ENCODE measurements around the gene ZFAND3.
A peak's percentile ranks its signal among the peaks of the same experiment; 100 is the strongest.

Gene ZFAND3

DNA sequence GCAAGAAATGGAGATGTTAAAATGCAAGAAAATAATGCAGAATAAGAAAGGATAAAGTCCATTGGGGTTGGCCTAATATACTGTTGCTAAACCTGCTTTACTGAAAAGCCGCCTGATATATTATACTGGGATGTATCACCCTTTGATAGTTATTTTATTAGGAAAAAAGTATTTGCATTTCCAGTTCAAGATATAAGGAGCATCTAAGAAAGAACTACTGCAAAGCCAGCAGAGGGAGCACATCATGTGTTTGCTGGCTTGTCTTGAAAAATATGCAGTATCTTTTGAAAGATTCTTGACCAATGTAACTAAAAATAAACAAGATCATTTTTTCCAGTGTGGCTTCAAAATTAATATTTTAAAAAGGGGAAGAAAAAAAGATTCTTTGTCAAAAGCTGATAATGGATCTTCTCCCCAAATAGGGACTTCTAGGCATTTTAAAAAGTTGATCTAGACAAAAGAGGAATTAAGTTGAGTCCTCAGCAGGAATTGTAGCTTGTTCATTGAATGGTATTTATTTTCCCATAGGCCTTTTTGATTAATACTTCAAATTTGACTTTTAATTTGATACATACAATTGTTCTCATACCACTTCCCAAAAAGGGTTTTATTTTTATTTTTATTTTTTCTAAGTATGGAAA, 214.9 kb downstream of the ZFAND3 start:
- Histone ChIP-seq H4K8ac (ENCODE audit: low read depth, low read length) (no peak overlapping the region), H4K5ac (ENCODE audit: low read length) (no peak overlapping the region), H3K27ac (ENCODE audit: low read depth, low read length) (no peak overlapping the region), H3K23ac (ENCODE audit: low read length) (no peak overlapping the region), H3K79me2 (ENCODE audit: control insufficient read depth, insufficient read depth, low read length) (no peaks in the 10 kb centered on the region), H2BK5ac (ENCODE audit: low read length) (no peak overlapping the region), H2BK15ac (replicated peaks; ENCODE audit: low read depth) (no peak overlapping the region), H3K18ac (ENCODE audit: low read length) (no peak overlapping the region), H3K27me3 (ENCODE audit: insufficient read depth, low read length, poor library complexity) (no peaks in the 10 kb centered on the region), H3K36me3 (ENCODE audit: control insufficient read depth, insufficient read depth, low read length) (no peaks in the 10 kb centered on the region), H3K4me2 (ENCODE audit: low read length) (no peak overlapping the region), H3K56ac (ENCODE audit: low read length) (no peak overlapping the region), H3K9ac (ENCODE audit: low read length) (no peak overlapping the region), H3K4ac (ENCODE audit: low read depth, low read length) (no peak overlapping the region), H2AK5ac (ENCODE audit: low read length) (no peak overlapping the region), H3K4me3 (ENCODE audit: low read length) (no peak overlapping the region), H3K79me1 (ENCODE audit: low read length) (peaks cover 6% of the 10 kb centered on the region), H2BK120ac (ENCODE audit: low read depth, low read length) (no peak overlapping the region), H3K4me1 (ENCODE audit: control insufficient read depth, low read depth, low read length) (no peaks in the 10 kb centered on the region)
- DNase-seq, result peak; percentile 51
- no CpG with 5 or more reads among the region's 1 CpG for WGBS (ENCODE audit: extremely low coverage, insufficient coverage, low lambda C conversion rate)

DNA sequence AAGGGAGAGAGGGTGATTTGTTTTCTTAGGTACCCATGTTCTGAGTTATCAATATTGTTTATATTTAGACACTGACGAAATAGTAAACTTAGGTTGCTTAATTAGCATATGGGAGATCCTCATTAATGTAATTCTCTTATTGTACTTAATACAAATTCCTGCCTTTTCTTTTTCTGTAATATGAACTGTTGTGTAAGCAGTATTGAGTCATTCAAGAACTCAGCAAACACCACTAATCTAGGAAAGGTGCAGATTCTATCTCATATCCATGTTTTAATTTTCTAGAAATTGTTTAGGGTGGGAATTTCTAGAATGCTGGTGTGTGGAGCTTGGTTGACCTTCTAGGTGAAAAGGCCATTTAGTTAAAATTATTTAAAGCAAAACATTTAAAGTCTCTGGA, 216.0 kb downstream of the ZFAND3 start:
- Histone ChIP-seq H3K4me2 (ENCODE audit: low read length) (no peak overlapping the region), H3K36me3 (ENCODE audit: control insufficient read depth, insufficient read depth, low read length) (no peaks in the 10 kb centered on the region), H2AK5ac (ENCODE audit: low read length) (no peak overlapping the region), H4K5ac (ENCODE audit: low read length) (no peak overlapping the region), H3K4me3 (ENCODE audit: low read length) (no peak overlapping the region), H3K18ac (ENCODE audit: low read length) (no peak overlapping the region), H3K27ac (ENCODE audit: low read depth, low read length) (no peak overlapping the region), H2BK15ac (replicated peaks; ENCODE audit: low read depth) (no peak overlapping the region), H3K79me1 (ENCODE audit: low read length) (peaks cover 6% of the 10 kb centered on the region), H2BK120ac (ENCODE audit: low read depth, low read length) (no peak overlapping the region), H3K9ac (ENCODE audit: low read length) (no peak overlapping the region), H3K23ac (ENCODE audit: low read length) (no peak overlapping the region), H2BK5ac (ENCODE audit: low read length) (no peak overlapping the region), H3K27me3 (ENCODE audit: insufficient read depth, low read length, poor library complexity) (no peaks in the 10 kb centered on the region), H3K56ac (ENCODE audit: low read length) (no peak overlapping the region), H3K4me1 (ENCODE audit: control insufficient read depth, low read depth, low read length) (no peaks in the 10 kb centered on the region), H3K79me2 (ENCODE audit: control insufficient read depth, insufficient read depth, low read length) (no peaks in the 10 kb centered on the region), H3K4ac (ENCODE audit: low read depth, low read length) (no peak overlapping the region), H4K8ac (ENCODE audit: low read depth, low read length) (no peak overlapping the region)
- DNase-seq, result no peak
- WGBS (ENCODE audit: extremely low coverage, insufficient coverage, low lambda C conversion rate), result no CpG with 5 or more reads among the region's 1 CpG

DNA sequence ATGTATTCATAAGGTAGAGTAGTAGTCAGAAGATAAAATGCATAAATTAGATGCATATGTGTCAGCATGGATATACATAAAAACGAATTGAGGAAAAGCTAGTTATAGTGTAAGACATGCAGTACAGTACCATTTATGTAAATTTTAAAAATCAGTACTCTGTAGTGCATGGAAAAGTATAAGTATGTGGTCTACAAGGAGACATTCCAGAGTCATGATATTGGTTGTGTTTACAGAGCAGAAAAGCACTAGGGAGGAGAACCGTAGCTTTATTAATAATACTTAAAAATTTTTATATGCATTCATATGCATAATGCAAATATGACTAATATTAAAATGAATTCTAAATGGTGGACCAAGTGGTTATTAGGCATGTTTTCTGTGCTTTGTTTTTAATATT, 220.0 kb downstream of the ZFAND3 start:
- no CpG with 5 or more reads among the region's 2 CpGs for WGBS (ENCODE audit: extremely low coverage, insufficient coverage, low lambda C conversion rate)
- Histone ChIP-seq H3K18ac (ENCODE audit: low read length) (no peak overlapping the region), H3K36me3 (ENCODE audit: control insufficient read depth, insufficient read depth, low read length) (no peaks in the 10 kb centered on the region), H3K27me3 (ENCODE audit: insufficient read depth, low read length, poor library complexity) (no peaks in the 10 kb centered on the region), H2AK5ac (ENCODE audit: low read length) (no peak overlapping the region), H3K4me2 (ENCODE audit: low read length) (no peak overlapping the region), H2BK15ac (replicated peaks; ENCODE audit: low read depth) (no peak overlapping the region), H3K23ac (ENCODE audit: low read length) (no peak overlapping the region), H3K27ac (ENCODE audit: low read depth, low read length) (no peak overlapping the region), H3K79me1 (ENCODE audit: low read length) (peaks cover 5% of the 10 kb centered on the region), H4K5ac (ENCODE audit: low read length) (no peak overlapping the region), H2BK120ac (ENCODE audit: low read depth, low read length) (no peak overlapping the region), H2BK5ac (ENCODE audit: low read length) (no peak overlapping the region), H3K56ac (ENCODE audit: low read length) (no peak overlapping the region), H4K8ac (ENCODE audit: low read depth, low read length) (no peak overlapping the region), H3K4me1 (ENCODE audit: control insufficient read depth, low read depth, low read length) (no peaks in the 10 kb centered on the region), H3K4ac (ENCODE audit: low read depth, low read length) (no peak overlapping the region), H3K4me3 (ENCODE audit: low read length) (no peak overlapping the region), H3K79me2 (ENCODE audit: control insufficient read depth, insufficient read depth, low read length) (no peaks in the 10 kb centered on the region), H3K9ac (ENCODE audit: low read length) (no peak overlapping the region)
- DNase-seq, result no peak

DNA sequence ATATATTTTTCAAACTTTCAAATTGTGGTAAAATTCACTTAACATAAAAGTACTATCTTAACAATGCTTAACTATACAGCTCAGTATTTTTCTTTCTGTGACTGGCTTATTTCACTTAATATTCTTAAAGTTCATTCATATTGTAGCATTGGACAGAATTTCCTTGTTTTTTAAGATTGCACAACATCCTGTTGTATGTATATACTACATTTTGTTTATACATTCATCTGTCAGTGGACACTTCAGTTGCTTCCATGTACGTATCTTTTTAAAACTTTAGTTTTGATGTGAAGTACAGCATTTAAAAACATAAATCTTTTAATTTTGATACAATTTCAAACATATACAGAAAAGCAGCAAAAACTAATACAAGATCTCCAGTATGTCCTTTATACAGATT, 220.7 kb downstream of the ZFAND3 start:
- no peak for DNase-seq
- Histone ChIP-seq H3K4me2 (ENCODE audit: low read length) (no peak overlapping the region), H3K4me3 (ENCODE audit: low read length) (no peak overlapping the region), H3K27ac (ENCODE audit: low read depth, low read length) (no peak overlapping the region), H3K18ac (ENCODE audit: low read length) (no peak overlapping the region), H3K56ac (ENCODE audit: low read length) (no peak overlapping the region), H3K27me3 (ENCODE audit: insufficient read depth, low read length, poor library complexity) (no peaks in the 10 kb centered on the region), H2BK120ac (ENCODE audit: low read depth, low read length) (no peak overlapping the region), H4K5ac (ENCODE audit: low read length) (no peak overlapping the region), H3K4me1 (ENCODE audit: control insufficient read depth, low read depth, low read length) (no peaks in the 10 kb centered on the region), H4K8ac (ENCODE audit: low read depth, low read length) (no peak overlapping the region), H3K36me3 (ENCODE audit: control insufficient read depth, insufficient read depth, low read length) (no peaks in the 10 kb centered on the region), H3K4ac (ENCODE audit: low read depth, low read length) (no peak overlapping the region), H3K9ac (ENCODE audit: low read length) (no peak overlapping the region), H2AK5ac (ENCODE audit: low read length) (no peak overlapping the region), H2BK5ac (ENCODE audit: low read length) (no peak overlapping the region), H3K79me2 (ENCODE audit: control insufficient read depth, insufficient read depth, low read length) (no peaks in the 10 kb centered on the region), H3K79me1 (ENCODE audit: low read length) (peaks cover 5% of the 10 kb centered on the region), H3K23ac (ENCODE audit: low read length) (no peak overlapping the region), H2BK15ac (replicated peaks; ENCODE audit: low read depth) (no peak overlapping the region)
- no CpG with 5 or more reads among the region's 1 CpG for WGBS (ENCODE audit: extremely low coverage, insufficient coverage, low lambda C conversion rate)

DNA sequence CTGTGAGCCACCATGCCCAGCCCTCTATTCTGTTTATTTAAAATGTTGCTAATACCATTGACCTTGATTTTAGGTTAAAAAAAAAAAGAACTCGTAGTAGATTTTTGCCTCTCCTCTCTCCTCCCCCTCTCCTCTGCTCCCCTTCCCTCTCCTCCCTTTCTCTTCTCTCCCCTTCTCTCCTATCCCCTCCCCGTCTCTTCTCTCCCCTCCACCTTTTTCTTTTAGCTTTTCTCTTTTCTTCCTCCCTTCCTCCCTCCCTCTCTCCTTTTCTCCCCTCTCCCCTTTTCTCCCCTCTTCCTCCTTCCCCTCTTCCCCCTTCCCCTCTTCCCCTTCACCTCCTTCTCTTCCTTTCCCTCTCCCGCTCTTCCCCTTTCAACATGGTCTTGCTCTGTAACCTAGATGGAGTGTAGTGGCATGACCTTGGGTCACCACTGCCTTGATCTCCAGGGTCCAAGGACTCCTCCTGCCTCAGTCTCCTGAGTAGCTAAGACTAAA, 223.8 kb downstream of the ZFAND3 start:
- Histone ChIP-seq H2AK5ac (ENCODE audit: low read length) (no peak overlapping the region), H3K27me3 (ENCODE audit: insufficient read depth, low read length, poor library complexity) (no peaks in the 10 kb centered on the region), H2BK15ac (replicated peaks; ENCODE audit: low read depth) (no peak overlapping the region), H3K18ac (ENCODE audit: low read length) (no peak overlapping the region), H3K4me1 (ENCODE audit: control insufficient read depth, low read depth, low read length) (no peaks in the 10 kb centered on the region), H2BK120ac (ENCODE audit: low read depth, low read length) (no peak overlapping the region), H3K79me1 (ENCODE audit: low read length) (no peaks in the 10 kb centered on the region), H3K79me2 (ENCODE audit: control insufficient read depth, insufficient read depth, low read length) (no peaks in the 10 kb centered on the region), H2BK5ac (ENCODE audit: low read length) (no peak overlapping the region), H3K27ac (ENCODE audit: low read depth, low read length) (no peak overlapping the region), H3K4me3 (ENCODE audit: low read length) (no peak overlapping the region), H3K56ac (ENCODE audit: low read length) (no peak overlapping the region), H3K4ac (ENCODE audit: low read depth, low read length) (no peak overlapping the region), H4K8ac (ENCODE audit: low read depth, low read length) (no peak overlapping the region), H3K36me3 (ENCODE audit: control insufficient read depth, insufficient read depth, low read length) (no peaks in the 10 kb centered on the region), H3K4me2 (ENCODE audit: low read length) (no peak overlapping the region), H3K23ac (ENCODE audit: low read length) (no peak overlapping the region), H3K9ac (ENCODE audit: low read length) (no peak overlapping the region), H4K5ac (ENCODE audit: low read length) (no peak overlapping the region)
- WGBS (ENCODE audit: extremely low coverage, insufficient coverage, low lambda C conversion rate), result no CpG with 5 or more reads among the region's 3 CpGs
- no peak for DNase-seq

DNA sequence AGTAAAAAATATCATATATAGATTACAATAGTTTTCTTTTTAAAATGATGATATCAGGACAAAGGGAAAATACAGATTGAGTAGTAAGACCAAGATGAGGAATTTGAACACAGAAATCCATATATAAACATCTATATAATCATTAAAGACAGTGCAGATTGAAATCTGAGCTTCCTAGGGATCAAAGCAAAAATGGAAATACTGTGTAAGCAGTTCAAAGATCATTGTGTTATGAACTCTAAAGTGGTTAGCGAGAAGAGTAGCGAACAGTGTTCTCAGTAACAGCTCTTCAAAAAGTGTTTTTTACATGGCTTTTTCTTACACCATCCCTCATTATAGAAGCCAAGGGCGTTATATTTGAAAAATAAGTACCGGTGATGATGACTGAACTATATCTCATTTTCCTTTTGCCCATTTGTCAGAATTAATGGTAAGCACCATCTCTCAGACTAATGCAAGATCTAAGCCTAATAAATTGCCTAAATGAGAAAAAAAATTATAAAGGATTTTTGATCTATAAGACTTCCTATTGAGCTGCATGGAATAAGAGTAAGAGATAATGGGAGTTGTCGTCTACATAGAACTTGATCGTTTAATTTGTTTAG, 226.3 kb downstream of the ZFAND3 start:
- no peak overlapping the region for H3K4me2 ChIP-seq (ENCODE audit: low read length)
- no peak overlapping the region for H3K9ac ChIP-seq (ENCODE audit: low read length)
- H2BK15ac ChIP-seq (replicated peaks; ENCODE audit: low read depth), result no peak overlapping the region
- DNase-seq, result no peak
- no peak overlapping the region for H4K8ac ChIP-seq (ENCODE audit: low read depth, low read length)
- H3K4me3 ChIP-seq (ENCODE audit: low read length), result no peak overlapping the region
- H3K4me1 ChIP-seq (ENCODE audit: control insufficient read depth, low read depth, low read length), result no peaks in the 10 kb centered on the region
- H4K5ac ChIP-seq (ENCODE audit: low read length), result no peak overlapping the region
- H3K4ac ChIP-seq (ENCODE audit: low read depth, low read length), result no peak overlapping the region
- H3K56ac ChIP-seq (ENCODE audit: low read length), result no peak overlapping the region
- WGBS (ENCODE audit: extremely low coverage, insufficient coverage, low lambda C conversion rate), result no CpG with 5 or more reads among the region's 6 CpGs
- no peak overlapping the region for H3K27ac ChIP-seq (ENCODE audit: low read depth, low read length)
- H3K79me2 ChIP-seq (ENCODE audit: control insufficient read depth, insufficient read depth, low read length), result no peaks in the 10 kb centered on the region
- no peaks in the 10 kb centered on the region for H3K27me3 ChIP-seq (ENCODE audit: insufficient read depth, low read length, poor library complexity)
- peaks cover under 1% of the 10 kb centered on the region for H3K79me1 ChIP-seq (ENCODE audit: low read length)
- no peak overlapping the region for H2BK5ac ChIP-seq (ENCODE audit: low read length)
- H3K18ac ChIP-seq (ENCODE audit: low read length), result no peak overlapping the region
- H2BK120ac ChIP-seq (ENCODE audit: low read depth, low read length), result no peak overlapping the region
- no peak overlapping the region for H2AK5ac ChIP-seq (ENCODE audit: low read length)
- no peaks in the 10 kb centered on the region for H3K36me3 ChIP-seq (ENCODE audit: control insufficient read depth, insufficient read depth, low read length)
- no peak overlapping the region for H3K23ac ChIP-seq (ENCODE audit: low read length)

Measured in mesendoderm (in vitro differentiated cells).